ENCODE measurements around the gene RGL2.

Gene RGL2

GRCh38 chr6:33298773-33299236 is at the start of gene RGL2:
TSS of gene RGL2 (minus strand) at chr6:33298942. CDS start at chr6:33298610, 332 bp downstream.
- no peak for TF ChIP-seq CTCF (IDR thresholded peaks at IDR 0.05)

GRCh38 chr6:33347816-33348215 is 49.1 kb upstream of the RGL2 start:
- TF ChIP-seq CTCF (IDR thresholded peaks at IDR 0.05) = no peak

- peak; percentile 44; the same call in 1 of the 2 replicates for TF ChIP-seq CTCF (IDR thresholded peaks at IDR 0.05)
Observed at GRCh38 chr6:33344701-33345697, 46.3 kb upstream of the RGL2 start.

- no peak for TF ChIP-seq CTCF (IDR thresholded peaks at IDR 0.05)
Observed at GRCh38 chr6:33343953-33344611, 45.3 kb upstream of the RGL2 start.

- no peak for TF ChIP-seq CTCF (IDR thresholded peaks at IDR 0.05)
Observed at GRCh38 chr6:33339193-33339592, 40.5 kb upstream of the RGL2 start.

- no peak for TF ChIP-seq CTCF (IDR thresholded peaks at IDR 0.05)
Observed at GRCh38 chr6:33336495-33336894, 37.8 kb upstream of the RGL2 start.

- TF ChIP-seq CTCF (IDR thresholded peaks at IDR 0.05) = no peak
Observed at GRCh38 chr6:33335916-33336315, 37.2 kb upstream of the RGL2 start.
